Measurements from ENCODE around the gene ARMC7. TPM values are rescaled to one million over a fixed set of nuclear protein-coding genes. Genes with fewer than 3 reads are reported as not detected.
A peak's percentile ranks its signal among the peaks of the same experiment; 100 is the strongest.

ARMC7 gene
- total RNA-seq, result 10 to 100 TPM in 1 of 4 donors, 1 to 10 TPM in 3; 3.5 to 10.3 (median 6.7) TPM

DNA sequence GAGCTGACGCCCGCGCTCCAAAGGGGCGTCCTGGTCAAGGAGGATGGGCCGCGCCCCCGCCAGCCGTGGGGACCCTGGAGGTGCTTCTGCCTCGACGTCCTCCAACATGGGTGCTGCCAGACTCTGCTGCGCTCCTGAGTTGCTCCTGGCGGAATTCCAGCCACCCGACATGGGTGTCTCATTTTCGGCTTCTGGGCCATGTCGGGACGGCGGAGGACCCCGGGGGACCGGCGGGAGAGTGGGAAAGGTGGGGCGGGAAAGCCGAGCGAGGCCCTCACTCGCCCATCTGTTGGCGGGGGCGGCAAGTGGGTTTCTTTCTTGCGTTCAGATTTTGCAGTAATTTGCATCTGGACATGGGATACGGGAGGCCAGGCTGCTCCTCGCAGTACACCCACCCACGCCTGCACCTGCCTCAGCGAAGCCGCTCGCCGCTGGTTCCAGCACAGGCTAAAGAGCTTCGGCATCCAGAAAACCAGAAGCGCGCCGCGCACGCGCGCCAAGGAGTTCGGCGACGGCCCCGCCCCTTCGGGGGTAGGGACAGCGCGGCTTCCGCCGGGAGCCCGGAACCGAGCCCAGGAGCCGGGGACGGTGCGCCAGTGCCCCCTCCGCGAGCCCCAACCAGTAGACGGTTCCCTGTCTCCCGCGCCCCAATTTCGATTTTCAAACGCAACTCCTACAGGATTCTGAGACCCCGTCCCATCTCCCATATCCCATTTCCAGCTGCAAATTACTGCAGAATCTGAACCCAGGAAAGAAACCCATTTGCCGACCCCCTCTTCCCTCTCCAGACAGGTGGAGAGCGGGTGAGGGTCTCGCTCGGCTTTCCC is at the start of gene ARMC7:
TSS of gene ARMC7 (plus strand) at position 563 of the 827 bp plus-strand sequence. CDS start 320 bp downstream, outside the sequence.
- WGBS, result 0% methylated on average over 41 of the region's 68 CpGs
- H3K9me3 ChIP-seq, result no peaks in the 10 kb centered on the region
- H3K27ac ChIP-seq (replicated peaks in 1 of 4), result peak within 1 kb of the TSS; percentile 67 to 81 (median 74)
- H3K4me3 ChIP-seq, result peak within 1 kb of the TSS; percentile 74 to 93 (median 83)
- intact Hi-C loops (cut with DNase I), result loop anchor here (10.0 kb wide), 1 partner anchor 135 kb away; the partner anchor contains the start of gene HID1
- TF ChIP-seq POLR2A (IDR thresholded peaks at IDR 0.05; ENCODE audit: low read depth) (peak; percentile 66), POLR2AphosphoS5 (IDR thresholded peaks at IDR 0.05) (peak; percentile 86), EP300 (IDR thresholded peaks at IDR 0.05) (no peak)
- TF ChIP-seq, protein P1, sequence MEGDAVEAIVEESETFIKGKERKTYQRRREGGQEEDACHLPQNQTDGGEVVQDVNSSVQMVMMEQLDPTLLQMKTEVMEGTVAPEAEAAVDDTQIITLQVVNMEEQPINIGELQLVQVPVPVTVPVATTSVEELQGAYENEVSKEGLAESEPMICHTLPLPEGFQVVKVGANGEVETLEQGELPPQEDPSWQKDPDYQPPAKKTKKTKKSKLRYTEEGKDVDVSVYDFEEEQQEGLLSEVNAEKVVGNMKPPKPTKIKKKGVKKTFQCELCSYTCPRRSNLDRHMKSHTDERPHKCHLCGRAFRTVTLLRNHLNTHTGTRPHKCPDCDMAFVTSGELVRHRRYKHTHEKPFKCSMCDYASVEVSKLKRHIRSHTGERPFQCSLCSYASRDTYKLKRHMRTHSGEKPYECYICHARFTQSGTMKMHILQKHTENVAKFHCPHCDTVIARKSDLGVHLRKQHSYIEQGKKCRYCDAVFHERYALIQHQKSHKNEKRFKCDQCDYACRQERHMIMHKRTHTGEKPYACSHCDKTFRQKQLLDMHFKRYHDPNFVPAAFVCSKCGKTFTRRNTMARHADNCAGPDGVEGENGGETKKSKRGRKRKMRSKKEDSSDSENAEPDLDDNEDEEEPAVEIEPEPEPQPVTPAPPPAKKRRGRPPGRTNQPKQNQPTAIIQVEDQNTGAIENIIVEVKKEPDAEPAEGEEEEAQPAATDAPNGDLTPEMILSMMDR (IDR thresholded peaks at IDR 0.05), result peak in 1 of 3 experiments; percentile 30
- DNase-seq (ENCODE audit: extremely low spot score), result peak; percentile 95
- H3K27me3 ChIP-seq, result no peaks in the 10 kb centered on the region
- peaks cover 27 to 47% (median 36%) of the 10 kb centered on the region in 4 donors for H3K4me1 ChIP-seq
- H3K36me3 ChIP-seq, result no peaks in the 10 kb centered on the region

DNA sequence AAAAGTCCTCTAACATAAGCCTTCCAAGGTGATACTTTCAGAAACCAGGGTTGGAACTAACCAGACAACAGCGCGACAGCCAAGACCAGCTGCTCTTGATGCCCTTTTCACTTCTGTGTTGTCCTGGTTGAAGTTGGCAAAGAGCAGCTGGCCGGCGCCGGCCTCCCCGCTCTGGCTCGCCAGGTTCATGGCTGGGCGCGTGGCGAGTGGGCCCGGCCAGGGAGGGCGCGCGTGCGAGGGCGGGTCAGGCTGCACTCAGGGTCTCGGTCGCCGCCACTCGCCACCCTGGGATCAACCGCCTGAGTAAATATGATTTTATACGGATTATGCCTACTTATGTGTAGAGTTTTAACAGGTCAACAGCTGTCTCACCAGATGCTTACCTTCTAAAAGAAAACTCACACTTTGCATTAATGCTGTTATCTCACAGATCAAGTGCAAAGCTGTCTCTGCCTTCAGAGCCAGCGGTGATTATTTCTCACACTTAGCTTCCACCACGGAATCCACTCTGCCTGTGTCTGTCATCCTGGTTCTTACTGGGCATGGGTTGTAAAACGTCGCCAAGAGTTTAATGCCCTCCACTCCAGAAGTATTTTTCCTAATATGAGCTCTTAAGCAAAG is 49.2 kb upstream of the ARMC7 start:
- WGBS, result 89% methylated on average over 26 of the region's 26 CpGs
- intact Hi-C loops (cut with DNase I), result loop anchor here (5.0 kb wide), 1 partner anchor 142 kb away; no protein-coding TSS in a partner anchor
- H3K4me1 ChIP-seq, result peaks cover 10 to 18% (median 16%) of the 10 kb centered on the region in 4 donors
- no peak for DNase-seq (ENCODE audit: extremely low spot score)
- H3K4me3 ChIP-seq, result no peak overlapping the region
- H3K27ac ChIP-seq (replicated peaks in 1 of 4), result peak overlapping the region; percentile 69 to 85 (median 76)
- peaks cover 38 to 82% (median 55%) of the 10 kb centered on the region in 4 donors for H3K36me3 ChIP-seq
- no peaks in the 10 kb centered on the region for H3K27me3 ChIP-seq
- H3K9me3 ChIP-seq, result no peaks in the 10 kb centered on the region
- TF ChIP-seq EP300 (IDR thresholded peaks at IDR 0.05) (no peak), POLR2A (IDR thresholded peaks at IDR 0.05; ENCODE audit: low read depth) (no peak), POLR2AphosphoS5 (IDR thresholded peaks at IDR 0.05) (no peak)
- TF ChIP-seq, protein P1 (IDR thresholded peaks at IDR 0.05), result no peak

DNA sequence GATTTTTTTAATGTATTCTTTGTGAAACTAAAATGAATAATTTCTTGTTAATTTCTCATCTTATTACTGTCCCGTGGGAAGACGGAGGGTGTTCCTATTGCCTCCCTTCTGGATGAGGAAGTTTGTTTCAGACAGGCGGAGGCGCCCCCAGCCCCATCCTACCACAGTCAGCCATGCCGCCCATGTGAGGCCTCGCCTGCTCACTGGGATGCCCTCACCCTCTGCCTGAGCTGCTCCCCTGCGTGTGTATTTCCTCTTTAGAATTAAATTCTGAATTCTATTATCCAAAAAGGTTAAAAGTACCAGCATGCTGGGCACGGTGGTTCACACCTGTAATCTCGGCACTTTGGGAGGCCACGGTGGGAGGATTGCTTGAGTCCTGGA is 48.7 kb upstream of the ARMC7 start:
- peaks cover 38 to 79% (median 56%) of the 10 kb centered on the region in 4 donors for H3K36me3 ChIP-seq
- no peak overlapping the region for H3K4me3 ChIP-seq
- DNase-seq (ENCODE audit: extremely low spot score), result no peak
- TF ChIP-seq EP300 (IDR thresholded peaks at IDR 0.05) (no peak), POLR2A (IDR thresholded peaks at IDR 0.05; ENCODE audit: low read depth) (no peak), POLR2AphosphoS5 (IDR thresholded peaks at IDR 0.05) (no peak)
- TF ChIP-seq, protein P1 (IDR thresholded peaks at IDR 0.05), result no peak
- H3K27ac ChIP-seq (replicated peaks in 1 of 4), result peak overlapping the region; percentile 69 to 85 (median 76)
- peaks cover 10 to 18% (median 16%) of the 10 kb centered on the region in 4 donors for H3K4me1 ChIP-seq
- WGBS, result 91% methylated on average over 10 of the region's 10 CpGs
- no peaks in the 10 kb centered on the region for H3K27me3 ChIP-seq
- no peaks in the 10 kb centered on the region for H3K9me3 ChIP-seq
- intact Hi-C loops (cut with DNase I), result loop anchor here (5.0 kb wide), 1 partner anchor 141 kb away; no protein-coding TSS in a partner anchor

DNA sequence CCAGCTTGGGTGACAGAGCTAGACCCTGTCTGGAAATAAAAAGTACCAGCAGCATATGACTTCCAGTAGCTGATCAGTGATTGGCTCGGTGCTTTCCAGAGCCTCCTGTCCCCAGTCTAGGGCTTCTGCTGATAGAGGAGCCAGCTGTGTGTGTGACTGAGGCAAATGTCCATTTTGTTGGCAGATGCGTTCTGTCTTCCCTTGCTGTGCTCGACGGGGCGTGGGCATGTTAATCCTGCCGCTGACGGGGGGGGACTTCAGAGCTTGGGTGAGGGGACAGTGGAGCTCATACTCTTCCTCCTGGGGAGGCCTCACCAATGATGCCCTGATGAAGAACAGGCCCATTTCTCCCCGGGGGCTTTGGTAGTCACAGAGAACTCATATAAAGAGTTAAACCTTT is 48.2 kb upstream of the ARMC7 start:
- intact Hi-C loops (cut with DNase I), result loop anchor here (5.0 kb wide), 1 partner anchor 141 kb away; no protein-coding TSS in a partner anchor
- H3K27ac ChIP-seq (replicated peaks in 1 of 4), result peak overlapping the region in 2 of 4 donors; percentile 69 to 72
- no peaks in the 10 kb centered on the region for H3K9me3 ChIP-seq
- no peak for DNase-seq (ENCODE audit: extremely low spot score)
- peaks cover 38 to 74% (median 56%) of the 10 kb centered on the region in 4 donors for H3K36me3 ChIP-seq
- TF ChIP-seq POLR2A (IDR thresholded peaks at IDR 0.05; ENCODE audit: low read depth) (no peak), POLR2AphosphoS5 (IDR thresholded peaks at IDR 0.05) (no peak), EP300 (IDR thresholded peaks at IDR 0.05) (no peak)
- TF ChIP-seq, protein P1 (IDR thresholded peaks at IDR 0.05), result no peak
- 79% methylated on average over 6 of the region's 8 CpGs for WGBS
- no peak overlapping the region for H3K4me3 ChIP-seq
- no peaks in the 10 kb centered on the region for H3K27me3 ChIP-seq
- H3K4me1 ChIP-seq, result peaks cover 10 to 18% (median 16%) of the 10 kb centered on the region in 4 donors

Measured in esophagus muscularis mucosa (tissue), 4 donors.